Measurements from ENCODE around the gene GPR155. TPM values are rescaled to one million over a fixed set of nuclear protein-coding genes. Genes with fewer than 3 reads are reported as not detected.
"Not testable (repeated sequence)": the region's sequence is repeated elsewhere in the genome, so short reads cannot be mapped to it uniquely, and the experiment has no call there.

The GPR155 gene
- total RNA-seq, 2 experiments from 2014 or later, result 33.3 to 38.1 TPM

DNA sequence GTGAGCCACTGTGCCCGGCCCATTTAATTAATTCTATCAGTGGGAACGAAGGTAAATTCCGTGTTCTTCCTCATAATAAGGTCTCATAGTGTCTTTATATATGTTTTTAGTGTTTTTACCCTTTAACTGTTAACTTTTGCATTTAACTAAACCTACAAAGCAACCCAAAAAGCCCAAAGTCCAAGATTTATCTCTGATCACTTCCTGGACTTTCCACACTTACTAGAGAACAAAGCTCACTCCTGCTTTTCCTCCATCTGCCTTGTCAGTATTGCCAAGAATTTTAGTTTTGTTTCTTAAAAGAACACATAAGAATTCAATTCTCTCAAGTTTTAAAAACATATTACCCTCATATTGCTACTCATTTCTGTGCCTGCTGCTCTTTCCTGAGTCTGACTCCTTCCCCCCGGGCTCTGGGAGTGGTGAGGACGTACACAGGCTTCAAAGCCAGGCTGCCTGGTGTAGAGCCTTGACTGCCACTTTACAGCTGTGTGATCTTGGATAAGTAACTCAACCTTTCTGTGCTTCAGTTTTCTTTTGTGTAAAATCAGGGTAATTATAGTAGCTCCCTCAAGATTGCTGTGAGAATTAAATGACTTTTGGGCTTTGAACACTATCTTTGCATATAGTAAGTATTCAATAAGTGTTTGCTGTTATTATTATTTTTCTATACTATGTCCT is 24.9 kb upstream of the GPR155 start:
- Mint-ChIP-seq H3K4me1 (peaks cover 11% of the 10 kb centered on the region), H3K27ac (no peak overlapping the region), H3K9me3 (peaks cover 53% of the 10 kb centered on the region), H3K27me3 (no peaks in the 10 kb centered on the region), H3K4me3 (no peak overlapping the region), H3K36me3 (ENCODE audit: low read depth) (peaks cover 21% of the 10 kb centered on the region)
- no peak for DNase-seq
- POLR2A ChIA-PET, result interaction anchor here (0.6 kb wide), 1 partner anchor 177 kb away, joined by 3 read pairs; no protein-coding TSS in a partner anchor
- CTCF ChIA-PET, result no interaction called here

DNA sequence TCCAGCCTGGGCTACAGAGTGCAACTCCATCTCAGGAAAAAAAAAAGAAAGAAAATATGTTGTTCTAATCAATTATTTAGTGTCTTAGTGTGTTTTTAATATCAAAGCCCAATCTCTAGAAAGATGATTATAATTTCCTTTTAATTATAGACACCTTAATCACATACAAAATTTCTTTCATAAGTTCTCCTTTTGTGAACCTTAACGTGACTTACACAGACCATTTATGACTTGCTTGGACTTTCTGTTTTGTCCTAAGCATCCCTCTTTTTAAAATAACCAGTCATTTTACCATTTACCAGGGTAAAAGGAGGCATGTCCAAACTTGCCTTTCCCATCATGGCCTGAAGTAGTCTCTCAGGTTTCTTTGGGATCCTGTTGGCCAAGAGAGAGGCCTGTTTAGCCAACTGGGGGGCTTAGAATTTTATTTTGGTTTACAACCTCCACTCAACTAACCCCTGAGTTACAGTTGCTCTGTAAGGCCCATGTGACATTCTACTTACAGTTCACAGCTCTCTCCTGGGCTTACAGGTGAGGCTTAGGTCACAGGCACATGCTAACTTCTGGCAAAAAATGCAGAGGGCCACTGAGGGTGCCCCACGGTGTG is 23.9 kb upstream of the GPR155 start:
- H3K4me3 Mint-ChIP-seq, result no peak overlapping the region
- H3K9me3 Mint-ChIP-seq, result peaks cover 58% of the 10 kb centered on the region
- H3K27me3 Mint-ChIP-seq, result no peaks in the 10 kb centered on the region
- peaks cover 5% of the 10 kb centered on the region for H3K4me1 Mint-ChIP-seq
- DNase-seq, result no peak
- peaks cover 26% of the 10 kb centered on the region for H3K36me3 Mint-ChIP-seq (ENCODE audit: low read depth)
- ChIA-PET POLR2A (interaction anchor here (0.6 kb wide), 1 partner anchor 48 kb away, joined by 7 read pairs; no protein-coding TSS in a partner anchor), CTCF (no interaction called here)
- H3K27ac Mint-ChIP-seq, result no peak overlapping the region

DNA sequence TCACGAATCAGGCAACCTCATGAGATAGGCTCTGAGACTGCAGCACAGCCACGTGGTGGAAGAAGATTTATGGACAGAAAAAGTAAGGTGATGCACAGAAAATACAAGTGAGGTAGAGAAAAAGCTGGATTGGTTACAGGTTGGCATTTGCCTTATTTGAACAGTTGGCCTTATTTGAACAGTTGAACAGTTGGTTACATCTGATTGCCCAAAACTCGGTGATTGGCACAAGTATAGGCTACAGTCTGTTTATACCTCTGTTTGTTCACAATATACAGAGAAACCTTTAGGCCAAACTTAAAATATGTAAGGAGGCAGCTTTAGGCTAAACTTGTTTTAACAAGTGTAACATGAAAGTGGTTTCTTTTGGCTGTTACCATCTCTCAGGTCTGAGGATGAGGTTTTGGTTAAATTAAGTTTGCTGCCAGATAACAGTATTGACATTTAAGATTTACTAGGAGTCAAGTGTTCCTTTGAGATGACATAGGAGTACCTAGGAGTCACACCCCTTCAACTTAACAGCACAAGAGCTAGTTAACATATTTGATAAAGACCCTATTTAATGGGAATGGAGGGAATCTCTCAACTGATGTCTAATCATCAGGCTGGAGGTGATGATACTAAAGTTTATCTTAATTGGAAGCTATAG is 16.5 kb upstream of the GPR155 start:
- Mint-ChIP-seq H3K27me3 (peaks cover 2% of the 10 kb centered on the region), H3K36me3 (ENCODE audit: low read depth) (peaks cover 9% of the 10 kb centered on the region), H3K4me3 (no peak overlapping the region), H3K27ac (no peak overlapping the region), H3K9me3 (peaks cover 30% of the 10 kb centered on the region), H3K4me1 (peaks cover 10% of the 10 kb centered on the region)
- POLR2A ChIA-PET, result no interaction called here
- CTCF ChIA-PET, result interaction anchor here (0.6 to 0.7 kb wide), 2 partner anchors 35 to 71 kb away, joined by 3 read pairs; no protein-coding TSS in a partner anchor
- no peak for DNase-seq

DNA sequence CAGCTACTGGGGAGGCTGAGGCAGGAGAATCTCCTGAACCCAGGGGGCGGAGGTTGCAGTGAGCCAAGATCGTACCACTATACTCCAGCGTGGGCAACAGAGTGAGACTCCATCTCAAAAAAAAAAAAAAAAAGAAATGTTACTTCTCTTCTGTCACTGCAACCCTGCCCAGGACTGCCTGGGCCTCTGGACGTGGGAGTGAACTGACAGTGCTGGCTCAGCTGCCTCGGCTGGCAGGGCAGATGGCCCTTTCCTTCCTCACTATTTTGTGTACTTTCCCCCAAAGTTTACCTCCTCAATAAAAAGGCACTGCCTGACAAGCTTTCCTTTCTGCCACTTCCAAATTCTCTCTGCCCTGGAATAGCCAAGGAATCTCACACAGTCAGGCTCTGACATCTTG is 12.5 kb upstream of the GPR155 start:
- CTCF ChIA-PET, result interaction anchor here (1.0 kb wide), 1 partner anchor 61 kb away, joined by 3 read pairs; no protein-coding TSS in a partner anchor
- H3K36me3 Mint-ChIP-seq (ENCODE audit: low read depth), result peaks cover 8% of the 10 kb centered on the region

DNA sequence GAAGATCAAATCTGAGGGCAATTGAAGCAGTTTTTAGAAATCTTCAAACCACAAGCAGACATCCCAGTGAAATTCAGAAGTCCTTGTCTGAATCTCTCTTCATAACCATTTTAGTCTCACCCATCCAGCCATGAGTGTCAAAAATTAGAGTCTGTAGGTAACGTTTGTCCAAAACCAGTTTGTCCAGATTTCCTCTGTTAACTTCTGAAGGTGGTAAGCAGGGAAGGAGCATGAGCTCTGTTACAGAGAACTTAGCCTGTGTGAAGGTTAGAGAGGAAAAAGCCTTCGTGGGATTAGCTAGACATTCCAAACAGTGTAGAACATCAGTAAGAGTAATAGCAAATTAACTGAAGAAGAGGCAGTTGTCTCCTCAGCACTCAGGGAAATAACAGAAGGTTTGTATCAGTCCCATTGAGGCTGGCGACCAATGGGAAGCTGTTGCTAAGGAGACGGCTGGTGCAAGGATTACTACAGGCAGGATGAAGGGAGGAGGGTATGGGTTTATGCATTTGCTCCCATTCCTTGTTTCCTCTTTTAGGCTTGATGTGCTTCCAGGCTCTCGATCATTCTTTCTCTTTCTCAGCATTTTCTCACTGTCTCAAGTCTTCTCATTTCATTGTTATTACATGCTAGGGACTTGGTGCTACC is 8.7 kb upstream of the GPR155 start:
- DNase-seq, result no peak
- H3K4me3 Mint-ChIP-seq, result no peak overlapping the region
- peaks cover 5% of the 10 kb centered on the region for H3K9me3 Mint-ChIP-seq
- H3K27me3 Mint-ChIP-seq, result no peaks in the 10 kb centered on the region
- CTCF ChIA-PET, result interaction anchor here (1.0 kb wide), 1 partner anchor 47 kb away, joined by 3 read pairs; no protein-coding TSS in a partner anchor
- peak overlapping the region; percentile 100 for H3K27ac Mint-ChIP-seq
- POLR2A ChIA-PET, result no interaction called here
- H3K4me1 Mint-ChIP-seq, result peaks cover 57% of the 10 kb centered on the region
- peaks cover 10% of the 10 kb centered on the region for H3K36me3 Mint-ChIP-seq (ENCODE audit: low read depth)

More for the DNA sequence above, 12.5 kb upstream of the GPR155 start:
- H3K4me1 Mint-ChIP-seq, result peaks cover 30% of the 10 kb centered on the region
- POLR2A ChIA-PET, result no interaction called here
- peaks cover 9% of the 10 kb centered on the region for H3K9me3 Mint-ChIP-seq
- no peak for DNase-seq
- H3K4me3 Mint-ChIP-seq, result no peak overlapping the region
- no peak overlapping the region for H3K27ac Mint-ChIP-seq
- peaks cover 2% of the 10 kb centered on the region for H3K27me3 Mint-ChIP-seq

DNA sequence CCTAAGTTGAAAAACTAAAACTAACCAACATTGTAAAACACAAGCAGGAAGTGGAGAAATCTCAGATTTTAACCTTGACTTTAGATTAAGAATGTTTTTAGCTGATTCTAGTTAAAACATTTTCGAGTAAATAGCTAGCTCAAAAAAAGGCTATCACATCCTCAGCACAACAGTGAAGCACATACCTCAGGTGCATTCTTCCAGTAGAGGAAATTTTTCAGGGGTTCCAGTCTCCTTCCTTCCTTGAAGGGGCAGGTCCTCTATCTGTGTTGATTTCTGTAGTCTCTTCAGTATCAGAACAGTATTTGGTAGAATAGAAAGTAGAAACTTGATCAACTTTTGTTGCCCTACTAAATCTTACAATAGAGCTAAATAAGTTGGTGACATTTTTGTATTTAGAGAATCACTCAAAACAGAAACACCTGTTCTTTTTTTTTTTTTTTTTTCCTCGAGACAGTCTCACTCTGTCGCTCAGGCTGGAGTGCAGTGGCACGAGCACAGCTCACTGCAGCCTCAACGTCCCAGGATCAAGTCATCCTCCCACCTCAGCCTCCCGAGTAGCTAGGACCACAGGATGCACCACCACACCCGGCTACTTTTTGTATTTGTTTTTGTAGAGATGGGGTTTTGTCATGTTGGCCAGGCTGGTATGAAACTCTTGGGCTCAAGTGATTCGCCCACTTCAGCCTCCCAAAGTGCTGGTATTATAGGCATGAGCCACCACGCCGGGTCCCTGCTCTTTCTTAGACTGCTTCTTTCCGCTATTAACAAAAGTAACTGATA is 6.9 kb upstream of the GPR155 start:
- Mint-ChIP-seq H3K4me3 (peak overlapping the region; percentile 77), H3K27ac (peak overlapping the region; percentile 100), H3K36me3 (ENCODE audit: low read depth) (peaks cover 13% of the 10 kb centered on the region), H3K27me3 (no peaks in the 10 kb centered on the region), H3K4me1 (peaks cover 73% of the 10 kb centered on the region), H3K9me3 (peaks cover 5% of the 10 kb centered on the region)
- ChIA-PET POLR2A (interaction anchor here (0.6 kb wide), 2 partner anchors 25 to 187 kb away, joined by 3 to 4 read pairs; no protein-coding TSS in a partner anchor), CTCF (interaction anchor here (0.7 to 1.6 kb wide), 4 partner anchors 9 to 198 kb away, joined by 3 to 5 read pairs (median 3); no protein-coding TSS in a partner anchor)
- peak; percentile 19 for DNase-seq

DNA sequence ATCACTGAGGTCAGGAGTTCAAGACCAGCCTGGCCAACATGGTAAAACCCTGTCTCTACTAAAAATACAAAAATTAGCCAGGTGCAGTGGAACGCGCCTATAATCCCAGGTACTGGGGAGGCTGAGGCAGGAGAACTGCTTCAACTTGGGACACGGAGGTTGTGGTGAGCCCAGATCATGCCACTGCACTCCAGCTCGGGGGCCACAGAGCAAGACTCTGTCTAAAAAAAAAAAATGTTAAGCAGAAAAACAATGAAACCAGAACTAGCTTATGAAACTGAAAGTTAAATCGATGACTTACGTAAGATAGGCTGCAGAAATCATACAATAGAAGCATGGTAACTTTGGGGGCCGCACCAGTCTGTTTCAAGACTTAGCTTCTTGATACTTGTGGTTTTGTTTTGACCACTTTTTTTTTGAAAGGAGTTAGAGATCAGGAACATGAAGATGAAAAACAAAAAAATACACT is 6.2 kb upstream of the GPR155 start:
- Mint-ChIP-seq H3K4me3 (peak overlapping the region; percentile 77), H3K9me3 (peaks cover 3% of the 10 kb centered on the region), H3K27me3 (no peaks in the 10 kb centered on the region), H3K27ac (peak overlapping the region; percentile 100), H3K36me3 (ENCODE audit: low read depth) (peaks cover 15% of the 10 kb centered on the region), H3K4me1 (peaks cover 81% of the 10 kb centered on the region)
- POLR2A ChIA-PET, result interaction anchor here (0.6 kb wide), 3 partner anchors 25 to 421 kb away, joined by 3 to 4 read pairs (median 3); no protein-coding TSS in a partner anchor
- CTCF ChIA-PET, result interaction anchor here (0.7 to 1.6 kb wide), 6 partner anchors 8 to 199 kb away, joined by 3 to 6 read pairs (median 3); no protein-coding TSS in a partner anchor
- DNase-seq, result peak; percentile 83

DNA sequence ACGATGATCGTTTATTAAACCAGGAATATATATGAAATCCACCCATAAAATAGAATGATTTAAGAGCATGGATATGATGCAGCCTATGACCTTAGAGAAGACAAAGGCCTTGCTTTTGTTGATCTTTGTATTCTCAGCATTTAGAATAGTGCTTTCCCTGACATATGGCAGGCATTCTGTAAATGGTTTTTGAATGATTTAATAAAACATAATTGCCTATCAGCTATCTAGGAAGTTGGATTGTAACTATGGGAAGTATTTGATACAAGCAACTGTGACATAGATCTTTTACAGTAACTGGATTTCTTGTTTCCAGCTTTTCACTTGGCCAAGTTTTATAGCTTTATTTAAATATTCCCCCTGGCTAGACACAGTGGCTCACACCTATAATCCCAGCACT is 5.1 kb upstream of the GPR155 start:
- H3K4me1 Mint-ChIP-seq, result peaks cover 91% of the 10 kb centered on the region
- peaks cover 14% of the 10 kb centered on the region for H3K36me3 Mint-ChIP-seq (ENCODE audit: low read depth)
- H3K4me3 Mint-ChIP-seq, result peak overlapping the region; percentile 22
- ChIA-PET CTCF (interaction anchor here (0.7 to 1.6 kb wide), 3 partner anchors 10 to 29 kb away, joined by 3 to 6 read pairs (median 3); no protein-coding TSS in a partner anchor), POLR2A (no interaction called here)
- peaks cover 3% of the 10 kb centered on the region for H3K9me3 Mint-ChIP-seq
- no peaks in the 10 kb centered on the region for H3K27me3 Mint-ChIP-seq
- DNase-seq, result no peak
- H3K27ac Mint-ChIP-seq, result peak overlapping the region; percentile 84

DNA sequence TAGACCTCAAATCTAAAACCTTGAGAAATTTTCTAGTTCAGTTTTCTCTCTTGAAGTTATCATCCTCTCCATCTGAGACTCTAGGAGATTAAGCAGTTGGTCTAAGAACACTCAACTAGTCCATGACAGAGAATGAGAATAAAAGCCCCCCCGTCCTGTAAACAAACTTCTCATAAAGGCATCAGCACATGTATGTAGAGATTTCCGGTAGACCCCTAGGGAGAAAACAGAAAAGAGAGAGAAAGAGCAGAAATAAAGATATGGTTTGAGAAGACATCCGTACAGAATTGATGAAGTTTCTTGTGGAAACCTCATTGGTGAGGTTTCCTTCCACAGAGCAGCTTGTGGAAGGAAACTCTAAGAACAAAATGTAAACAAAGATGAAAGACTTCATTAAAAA is 3.2 kb upstream of the GPR155 start:
- CTCF ChIA-PET, result interaction anchor here (0.6 to 1.8 kb wide), 3 partner anchors 47 to 562 kb away, joined by 4 to 5 read pairs (median 4); no protein-coding TSS in a partner anchor
- Mint-ChIP-seq H3K9me3 (peaks cover 3% of the 10 kb centered on the region), H3K4me3 (peak overlapping the region; percentile 69), H3K4me1 (peaks cover 76% of the 10 kb centered on the region), H3K27ac (peak overlapping the region; percentile 93), H3K36me3 (ENCODE audit: low read depth) (peaks cover 6% of the 10 kb centered on the region), H3K27me3 (no peaks in the 10 kb centered on the region)
- DNase-seq, result no peak
- POLR2A ChIA-PET, result interaction anchor here (0.7 kb wide), 1 partner anchor 44 kb away, joined by 9 read pairs; no protein-coding TSS in a partner anchor

DNA sequence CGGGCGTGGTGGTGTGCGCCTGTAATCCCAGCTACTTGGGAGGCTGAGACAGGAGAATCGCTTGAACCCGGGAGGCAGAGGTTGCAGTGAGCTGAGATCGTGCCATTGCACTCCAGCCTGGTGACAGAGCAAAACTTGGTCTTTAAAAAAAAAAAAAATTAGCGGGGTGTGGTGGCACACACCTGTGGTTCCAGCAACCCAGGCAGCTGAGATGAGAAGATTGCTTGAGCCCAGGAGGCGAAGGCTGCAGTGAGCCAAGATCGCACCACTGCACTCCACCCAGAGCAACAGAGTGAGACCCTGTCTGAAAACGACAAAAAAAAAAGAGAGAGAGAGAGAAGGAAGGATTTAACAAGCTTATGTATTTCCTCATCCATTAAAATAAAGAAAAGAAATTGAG is 2.7 kb upstream of the GPR155 start:
- POLR2A ChIA-PET, result interaction anchor here (0.7 kb wide), 1 partner anchor 45 kb away, joined by 9 read pairs; no protein-coding TSS in a partner anchor
- DNase-seq, result peak; percentile 53
- H3K4me1 Mint-ChIP-seq, result peaks cover 77% of the 10 kb centered on the region

DNA sequence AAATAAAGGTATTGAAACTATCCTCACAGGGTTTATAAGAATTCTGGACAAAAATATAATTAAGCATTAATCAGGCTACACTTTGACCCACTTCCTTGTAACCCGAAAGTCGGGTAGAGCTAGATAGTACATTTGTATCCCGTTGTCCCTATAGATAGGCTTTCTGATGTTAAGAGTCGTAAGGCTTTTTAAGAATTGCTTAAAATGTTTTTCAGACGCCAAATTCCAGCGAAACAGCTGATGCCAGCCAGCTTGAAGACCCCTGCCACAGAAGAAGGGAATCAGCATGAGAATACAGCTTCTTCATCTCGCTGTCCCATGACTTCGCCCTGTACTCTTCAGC is 962 bp upstream of the GPR155 start:
- H3K9me3 Mint-ChIP-seq, result peaks cover 3% of the 10 kb centered on the region
- H3K27me3 Mint-ChIP-seq, result no peaks in the 10 kb centered on the region
- CTCF ChIA-PET, result interaction anchor here (0.6 to 2.2 kb wide), 3 partner anchors 19 to 59 kb away, joined by 3 to 6 read pairs (median 4); no protein-coding TSS in a partner anchor
- peaks cover 8% of the 10 kb centered on the region for H3K36me3 Mint-ChIP-seq (ENCODE audit: low read depth)
- H3K4me3 Mint-ChIP-seq, result peak overlapping the region; percentile 97
- no peak for DNase-seq
- POLR2A ChIA-PET, result no interaction called here
- H3K27ac Mint-ChIP-seq, result peak overlapping the region; percentile 55
- H3K4me1 Mint-ChIP-seq, result peaks cover 67% of the 10 kb centered on the region

More for the DNA sequence above, 2.7 kb upstream of the GPR155 start:
- H3K36me3 Mint-ChIP-seq (ENCODE audit: low read depth); H3K27me3 Mint-ChIP-seq; H3K9me3 Mint-ChIP-seq: not testable (repeated sequence)
- CTCF ChIA-PET, result interaction anchor here (0.6 to 1.8 kb wide), 4 partner anchors 9 to 562 kb away, joined by 3 to 5 read pairs (median 4); no protein-coding TSS in a partner anchor
- Mint-ChIP-seq H3K27ac (peak overlapping the region; percentile 93), H3K4me3 (peak overlapping the region; percentile 69)
